DOHH2 (cell line): ENCODE data around the gene EEPD1.
A peak's percentile ranks its signal among the peaks of the same experiment; 100 is the strongest.

ENCODE experiments used
- H3F3A ChIP-seq: fragments of 200-600 bp; sonication (generic), shearing (Covaris generic); 2 replicates; pipeline ENCODE4 v1.6.0; 2016; ENCODE audit warnings: antibody characterized with exemption, mild to moderate bottlenecking; ENCODE audit not compliant: control insufficient read depth, insufficient read depth
- H3K27ac ChIP-seq: fragments of 200-600 bp; sonication (generic); 2 replicates; pipeline ENCODE4 v1.5.1; 2014; ENCODE audit warnings: low read depth, mild to moderate bottlenecking, low read length, moderate library complexity
- H3K27me3 ChIP-seq: fragments of 200-600 bp; sonication (generic); 2 replicates; pipeline ENCODE4 v1.6.1; 2014; ENCODE audit warnings: mild to moderate bottlenecking, low read length, mixed read lengths; ENCODE audit not compliant: control insufficient read depth
- H3K36me3 ChIP-seq: fragments of 200-600 bp; sonication (generic); 2 replicates; pipeline ENCODE4 v1.6.1; 2014; ENCODE audit warnings: mild to moderate bottlenecking, low read length, moderate library complexity, mixed read lengths; ENCODE audit not compliant: control insufficient read depth
- H3K4me1 ChIP-seq: fragments of 200-600 bp; sonication (generic); 2 replicates; pipeline ENCODE4 v1.6.1; 2014; ENCODE audit warnings: mild to moderate bottlenecking, low read length, mixed read lengths; ENCODE audit not compliant: control insufficient read depth
- H3K4me2 ChIP-seq: fragments of 200-600 bp; sonication (generic); 2 replicates; pipeline ENCODE4 v1.6.0; 2014; ENCODE audit warnings: mild to moderate bottlenecking, low read length, moderate library complexity
- H3K4me3 ChIP-seq: fragments of 200-600 bp; sonication (generic); 2 replicates; pipeline ENCODE4 v1.5.1; 2014; ENCODE audit warnings: mild to moderate bottlenecking, low read length, mixed read lengths
- H3K79me2 ChIP-seq: fragments of 200-600 bp; sonication (generic); 2 replicates; pipeline ENCODE4 v1.6.1; 2014; ENCODE audit warnings: mild to moderate bottlenecking, low read length, mixed read lengths; ENCODE audit not compliant: control insufficient read depth
- H3K9me2 ChIP-seq: fragments of 200-600 bp; sonication (generic); replicated peaks from 2 replicates; pipeline ENCODE4 v1.6.1; 2014; ENCODE audit warnings: mild to moderate bottlenecking, low read length, mixed read lengths; ENCODE audit not compliant: control insufficient read depth
- H3K9me3 ChIP-seq: fragments of 200-600 bp; sonication (generic); 2 replicates; pipeline ENCODE4 v1.6.1; 2014; ENCODE audit warnings: antibody characterized with exemption, low read length, mixed read lengths; ENCODE audit not compliant: control insufficient read depth, insufficient read depth
- H4K20me1 ChIP-seq: fragments of 200-600 bp; sonication (generic); 2 replicates; pipeline ENCODE4 v1.6.0; 2014; ENCODE audit warnings: low read depth, mild to moderate bottlenecking, antibody characterized with exemption, low read length, moderate library complexity; ENCODE audit not compliant: control insufficient read depth, insufficient read depth
- CTCF ChIP-seq: fragments of 200-600 bp; sonication (generic); IDR thresholded peaks from one replicate; pipeline ENCODE4 v1.5.1; 2014; ENCODE audit warnings: antibody characterized with exemption, mild to moderate bottlenecking, low read depth, low read length; ENCODE audit not compliant: poor library complexity, severe bottlenecking
- EZH2phosphoT487 ChIP-seq: fragments of 200-600 bp; sonication (generic); IDR thresholded peaks from 2 replicates; pipeline ENCODE4 v1.6.1; 2017; ENCODE audit warnings: borderline replicate concordance, mild to moderate bottlenecking, antibody characterized with exemption, low read length, moderate library complexity, mixed read lengths

Gene EEPD1

GRCh38 chr7:36215457-36215765, 62.4 kb downstream of the EEPD1 start:
- Histone ChIP-seq H3K36me3 (peaks cover 59% of the 10 kb centered on the region), H3K27me3 (no peaks in the 10 kb centered on the region), H3K4me3 (no peak overlapping the region), H3K27ac (no peak overlapping the region), H3K4me1 (peaks cover 64% of the 10 kb centered on the region), H3K4me2 (no peak overlapping the region), H3F3A (no peaks in the 10 kb centered on the region), H3K9me3 (no peaks in the 10 kb centered on the region), H3K9me2 (no peaks in the 10 kb centered on the region), H3K79me2 (peaks cover 94% of the 10 kb centered on the region), H4K20me1 (peaks cover 4% of the 10 kb centered on the region; the same call in 1 of the 2 replicates)
- no peak for TF ChIP-seq CTCF
- no peak for TF ChIP-seq EZH2phosphoT487

- no peaks in the 10 kb centered on the region for H3K9me3 ChIP-seq
- H3F3A ChIP-seq = no peaks in the 10 kb centered on the region
- peaks cover 58% of the 10 kb centered on the region for H3K36me3 ChIP-seq
- H3K4me1 ChIP-seq = peaks cover 57% of the 10 kb centered on the region
- H3K27ac ChIP-seq = no peak overlapping the region
- H3K79me2 ChIP-seq = peaks cover 94% of the 10 kb centered on the region
- TF ChIP-seq CTCF (no peak), EZH2phosphoT487 (no peak)
- no peak overlapping the region for H3K4me2 ChIP-seq
- no peaks in the 10 kb centered on the region for H4K20me1 ChIP-seq
- H3K4me3 ChIP-seq = no peak overlapping the region
- H3K27me3 ChIP-seq = no peaks in the 10 kb centered on the region
- H3K9me2 ChIP-seq = no peaks in the 10 kb centered on the region
Observed at GRCh38 chr7:36216063-36216684, 63.1 kb downstream of the EEPD1 start.

- TF ChIP-seq EZH2phosphoT487 = no peak
- no peak for TF ChIP-seq CTCF
- H3K9me2 ChIP-seq = no peaks in the 10 kb centered on the region
- peak overlapping the region; percentile 30 for H3K4me3 ChIP-seq
- peaks cover 68% of the 10 kb centered on the region for H3K36me3 ChIP-seq
- peaks cover 5% of the 10 kb centered on the region; the same call in 1 of the 2 replicates for H4K20me1 ChIP-seq
- no peaks in the 10 kb centered on the region for H3K9me3 ChIP-seq
- H3F3A ChIP-seq = no peaks in the 10 kb centered on the region
- peaks cover 57% of the 10 kb centered on the region for H3K4me1 ChIP-seq
- H3K4me2 ChIP-seq = peak overlapping the region; percentile 51
- no peaks in the 10 kb centered on the region for H3K27me3 ChIP-seq
- peak overlapping the region; percentile 42 for H3K27ac ChIP-seq
- H3K79me2 ChIP-seq = peaks cover 93% of the 10 kb centered on the region
Observed at GRCh38 chr7:36217211-36217960, 64.3 kb downstream of the EEPD1 start.
